Measurements from ENCODE around the gene SIGLEC9.
"Not testable (repeated sequence)": the region's sequence is repeated elsewhere in the genome, so short reads cannot be mapped to it uniquely, and the experiment has no call there.

SIGLEC9 gene

GRCh38 chr19:51125421-51126075 is 842 bp downstream of the SIGLEC9 start:
- no peak for DNase-seq

- DNase-seq: no peak
These were observed 2.3 kb downstream of the SIGLEC9 start for GRCh38 chr19:51127032-51127431.

- DNase-seq: no peak
These were observed 3.0 kb downstream of the SIGLEC9 start for GRCh38 chr19:51127755-51128154.

- DNase-seq: no peak
These were observed 3.5 kb downstream of the SIGLEC9 start for GRCh38 chr19:51128227-51128626.

GRCh38 chr19:51129716-51130115 is 5.0 kb downstream of the SIGLEC9 start:
- DNase-seq: no peak

GRCh38 chr19:51131780-51132680 is 7.3 kb downstream of the SIGLEC9 start:
- DNase-seq: no peak

GRCh38 chr19:51135004-51135403 is 10.3 kb downstream of the SIGLEC9 start:
- DNase-seq: no peak

- no peak for DNase-seq
These were observed 11.5 kb downstream of the SIGLEC9 start for GRCh38 chr19:51135986-51136762.

- DNase-seq: no peak
These were observed 12.3 kb downstream of the SIGLEC9 start for GRCh38 chr19:51136851-51137551.

GRCh38 chr19:51137792-51138425 is 13.2 kb downstream of the SIGLEC9 start:
- no peak for DNase-seq

- no peak for DNase-seq
These were observed 13.9 kb downstream of the SIGLEC9 start for GRCh38 chr19:51138549-51138979.

- no peak for DNase-seq
These were observed 14.8 kb downstream of the SIGLEC9 start for GRCh38 chr19:51139299-51140014.

- DNase-seq: no peak
These were observed 15.7 kb downstream of the SIGLEC9 start for GRCh38 chr19:51140441-51140840.

- DNase-seq: no peak
These were observed 16.5 kb downstream of the SIGLEC9 start for GRCh38 chr19:51141181-51141580.

GRCh38 chr19:51142119-51142518 is 17.4 kb downstream of the SIGLEC9 start, which contains the start of gene SIGLEC7:
TSS of gene SIGLEC7 (plus strand) at chr19:51142301. CDS start at chr19:51142370, 69 bp downstream.
- DNase-seq: no peak

GRCh38 chr19:51142809-51143475 is 18.2 kb downstream of the SIGLEC9 start:
- not testable (repeated sequence) for DNase-seq

GRCh38 chr19:51143486-51143885 is 18.8 kb downstream of the SIGLEC9 start:
- no peak for DNase-seq

- no peak for DNase-seq
These were observed 19.9 kb downstream of the SIGLEC9 start for GRCh38 chr19:51144482-51145045.

GRCh38 chr19:51145916-51146493 is 21.3 kb downstream of the SIGLEC9 start:
- DNase-seq: no peak

- DNase-seq: no peak
These were observed 22.0 kb downstream of the SIGLEC9 start for GRCh38 chr19:51146751-51147150.
